ENCODE measurements around the gene LTBP1. TPM values are rescaled to one million over a fixed set of nuclear protein-coding genes. Genes with fewer than 3 reads are reported as not detected.

LTBP1 gene
- total and polyA plus RNA-seq, 2 experiments from 2014 or later = 15.7 to 49.8 TPM

DNA sequence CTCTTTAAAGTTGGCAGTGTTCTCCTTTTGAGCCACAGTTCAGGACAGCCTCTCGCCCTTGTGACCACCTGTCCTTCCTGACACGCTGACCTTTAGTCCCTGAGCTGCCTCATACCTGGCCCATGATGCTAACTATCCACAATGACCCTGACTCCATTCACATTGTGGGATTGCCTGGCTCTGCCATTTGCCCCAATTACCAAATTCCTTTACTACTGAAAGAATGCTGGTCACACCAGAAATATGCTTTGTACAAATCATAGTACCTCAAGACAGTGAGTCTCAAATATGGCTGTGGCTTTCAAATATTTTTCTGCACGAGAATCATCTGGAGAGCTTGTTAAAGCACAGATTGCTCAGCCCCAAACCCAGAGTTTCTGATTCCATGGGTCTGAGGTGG is 54.2 kb downstream of the LTBP1 start (continued):
- TF ChIP-seq ZNF462 (CRISPR knock-in tag; IDR thresholded peaks at IDR 0.05) = no peak

- Histone ChIP-seq H3F3A (replicated peaks; ENCODE audit: low read depth) (no peaks in the 10 kb centered on the region), H3K27ac (ENCODE audit: low read depth) (no peak overlapping the region), H3K4me3 (no peak overlapping the region), H3K79me2 (replicated peaks; ENCODE audit: insufficient read depth) (no peaks in the 10 kb centered on the region), H3K9me2 (ENCODE audit: insufficient read depth) (no peaks in the 10 kb centered on the region), H4K20me1 (replicated peaks; ENCODE audit: insufficient read depth) (no peaks in the 10 kb centered on the region), H3K4me2 (no peak overlapping the region), H3K4me1 (ENCODE audit: insufficient read depth) (no peaks in the 10 kb centered on the region), H3K36me3 (ENCODE audit: insufficient read depth) (no peaks in the 10 kb centered on the region), H3K27me3 (ENCODE audit: insufficient read depth) (no peaks in the 10 kb centered on the region), H2AFZ (no peak overlapping the region)
- no peak for DNase-seq (ENCODE audit: low spot score)
- Mint-ChIP-seq H3K4me3 (no peak overlapping the region), H3K27me3 (ENCODE audit: insufficient read depth, low read depth, poor library complexity) (peaks cover 1% of the 10 kb centered on the region), H3K36me3 (ENCODE audit: low read depth) (no peaks in the 10 kb centered on the region), H3K4me1 (no peaks in the 10 kb centered on the region; the same call in 2 of the 3 replicates), H3K9me3 (no peaks in the 10 kb centered on the region), H3K27ac (no peak overlapping the region)
- no peak for ATAC-seq
- no peak for TF ChIP-seq ZNF462 (CRISPR knock-in tag; IDR thresholded peaks at IDR 0.05)
- no peak for TF ChIP-seq EZH2 (IDR thresholded peaks at IDR 0.05; ENCODE audit: low read depth, unreplicated experiment)
- no peak for TF ChIP-seq CREB1 (CRISPR knock-in tag; IDR thresholded peaks at IDR 0.05; ENCODE audit: low read depth)
- no peak for TF ChIP-seq ZNF114 (CRISPR knock-in tag; IDR thresholded peaks at IDR 0.05)
- TF ChIP-seq STAT1 (IDR thresholded peaks at IDR 0.05; ENCODE audit: unreplicated experiment) = no peak
- TF ChIP-seq EZH2phosphoT487 (IDR thresholded peaks at IDR 0.05; ENCODE audit: unreplicated experiment) = no peak
These were observed 55.1 kb downstream of the LTBP1 start for GRCh38 chr2:33001823-33002222.

All from GM23338 (cell line).